H1 (cell line): ENCODE measurements around the gene MYOM1. TPM values are rescaled to one million over a fixed set of nuclear protein-coding genes. Genes with fewer than 3 reads are reported as not detected.

Experiments used
- CTCF ChIA-PET: fragments of 300-600 bp; sonication (Branson Sonifier 250); formaldehyde crosslinking; loops from one replicate; lab custom pipeline; 2021; ENCODE audit not compliant: partially characterized antibody; lab: Charles Lee
- POLR2A ChIA-PET: fragments of 300-600 bp; sonication (Branson Sonifier 250); formaldehyde crosslinking; loops from one replicate; lab custom pipeline; 2021; ENCODE audit warnings: inconsistent platforms; ENCODE audit not compliant: partially characterized antibody; lab: Charles Lee
- DNase-seq, 2 experiments: peaks; one replicate each; pipeline versions ENCODE4 v3.0.0 to v3.0.0-alpha.2; 2010 to 2022; ENCODE audit warnings: low spot score in 2 of 2, low read depth in 1 of 2, mixed read lengths in 1 of 2
- FAIRE-seq: peaks from 2 replicates; lab custom pipeline; 2011; peaks lifted over from hg19 to GRCh38; lab: Jason Lieb, UNC
- H2AFZ ChIP-seq: 2 replicates; pipeline ENCODE4 v1.8.1; 2012; ENCODE audit warnings: low read length, inconsistent platforms
- H2AK5ac ChIP-seq: 2 replicates; pipeline ENCODE4 v1.6.1; 2013; ENCODE audit warnings: low read depth, low read length
- H2BK120ac ChIP-seq: replicated peaks from 2 replicates; pipeline ENCODE3; 2013; ENCODE audit warnings: low read depth, low read length, inconsistent platforms
- H2BK12ac ChIP-seq: 2 replicates; pipeline ENCODE4 v1.6.1; 2013; ENCODE audit warnings: low read depth, low read length
- H2BK15ac ChIP-seq: 2 replicates; pipeline ENCODE4 v1.6.1; 2013; ENCODE audit warnings: low read length
- H2BK20ac ChIP-seq: 2 replicates; pipeline ENCODE4 v1.6.1; 2013; ENCODE audit warnings: low read length
- H2BK5ac ChIP-seq: 2 replicates; pipeline ENCODE4 v1.6.1; 2013; ENCODE audit warnings: low read depth, low read length
- H3K14ac ChIP-seq: 2 replicates; pipeline ENCODE4 v1.6.1; 2013; ENCODE audit warnings: inconsistent platforms; ENCODE audit not compliant: insufficient read length
- H3K18ac ChIP-seq: 2 replicates; pipeline ENCODE4 v1.6.1; 2013; ENCODE audit warnings: low read length; ENCODE audit errors: extremely low read depth
- H3K23ac ChIP-seq: 2 replicates; pipeline ENCODE4 v1.6.1; 2013; ENCODE audit warnings: inconsistent platforms; ENCODE audit not compliant: insufficient read length
- H3K23me2 ChIP-seq: 2 replicates; pipeline ENCODE4 v1.6.1; 2013; ENCODE audit warnings: low read depth, low read length
- H3K27ac ChIP-seq: 2 replicates; pipeline ENCODE4 v1.6.1; 2011; ENCODE audit warnings: low read depth, low read length, inconsistent platforms
- H3K27me3 ChIP-seq, 4 experiments: replicated peaks in 1 of 4; 1 replicate in 1 of 4; 2 replicates in 3 of 4; pipeline versions ENCODE4 v1.6.1 to v1.8.1; 2011 to 2013; ENCODE audit warnings: low read length in 3 of 4, mild to moderate bottlenecking in 3 of 4, inconsistent platforms in 2 of 4, mixed read lengths in 2 of 4, moderate library complexity in 1 of 4; ENCODE audit not compliant: control insufficient read depth in 3 of 4, insufficient read depth in 3 of 4; ENCODE audit errors: extremely low read depth in 1 of 4
- H3K36me3 ChIP-seq, 4 experiments: 2 replicates each; pipeline versions ENCODE4 v1.6.1 to v1.8.1; 2011 to 2013; ENCODE audit warnings: mild to moderate bottlenecking in 4 of 4, low read length in 3 of 4, moderate library complexity in 2 of 4, control low read depth in 1 of 4, inconsistent platforms in 1 of 4; ENCODE audit not compliant: insufficient read depth in 4 of 4, control insufficient read depth in 2 of 4
- H3K4ac ChIP-seq: replicated peaks from 2 replicates; pipeline ENCODE3; 2013; ENCODE audit warnings: low read length, low read depth, mixed read lengths, inconsistent platforms; ENCODE audit not compliant: insufficient read length
- H3K4me1 ChIP-seq, 4 experiments: replicated peaks in 1 of 4; 1 replicate in 1 of 4; 2 replicates in 3 of 4; pipeline versions ENCODE4 v1.6.1 to v1.8.1; 2011 to 2013; ENCODE audit warnings: low read length in 3 of 4, inconsistent platforms in 2 of 4, mixed read lengths in 1 of 4; ENCODE audit not compliant: insufficient read depth in 4 of 4, control insufficient read depth in 3 of 4
- H3K4me2 ChIP-seq, 2 experiments: 2 replicates each; pipeline versions ENCODE4 v1.6.1 to v1.8.1; 2011 to 2013; ENCODE audit warnings: low read depth in 2 of 2, low read length in 2 of 2, control low read depth in 1 of 2, inconsistent platforms in 1 of 2, mild to moderate bottlenecking in 1 of 2; ENCODE audit not compliant: insufficient read depth in 1 of 2
- H3K4me3 ChIP-seq, 4 experiments: fragments of 200-600, 300-600 bp in 1 of 4; sonication (generic), shearing (Covaris generic), sonication (Bioruptor Twin) in 1 of 4; 2 replicates each; pipeline versions ENCODE4 v1.5.1 to v1.8.1; 2011 to 2016; ENCODE audit warnings: low read length in 4 of 4, low read depth in 3 of 4, control low read depth in 2 of 4, inconsistent platforms in 2 of 4, mild to moderate bottlenecking in 2 of 4, mixed read lengths in 1 of 4, moderate library complexity in 1 of 4; ENCODE audit not compliant: insufficient read depth in 2 of 4; ENCODE audit errors: extremely low read depth in 1 of 4
- H3K56ac ChIP-seq: replicated peaks from 2 replicates; pipeline ENCODE3; 2013; ENCODE audit warnings: low read depth, mild to moderate bottlenecking, mixed read lengths, low read length, inconsistent platforms; ENCODE audit not compliant: insufficient read length
- H3K79me1 ChIP-seq: 2 replicates; pipeline ENCODE4 v1.6.1; 2013; ENCODE audit warnings: low read depth, low read length, control low read depth
- H3K79me2 ChIP-seq, 2 experiments: 2 replicates each; pipeline versions ENCODE4 v1.6.1 to v1.8.1; 2012 to 2013; ENCODE audit warnings: low read length in 2 of 2, mild to moderate bottlenecking in 2 of 2, inconsistent platforms in 1 of 2; ENCODE audit not compliant: insufficient read depth in 2 of 2, control insufficient read depth in 1 of 2
- H3K9ac ChIP-seq, 4 experiments: replicated peaks in 1 of 4; 1 replicate in 1 of 4; 2 replicates in 3 of 4; pipeline versions ENCODE4 v1.6.1 to v1.8.1; 2011 to 2013; ENCODE audit warnings: low read depth in 3 of 4, low read length in 3 of 4, control low read depth in 2 of 4, mild to moderate bottlenecking in 2 of 4, moderate library complexity in 2 of 4, inconsistent platforms in 1 of 4; ENCODE audit errors: extremely low read depth in 1 of 4
- H3K9me3 ChIP-seq, 2 experiments: 2 replicates each; pipeline versions ENCODE4 v1.6.1 to v1.8.1; 2012 to 2013; ENCODE audit warnings: mild to moderate bottlenecking in 2 of 2, moderate library complexity in 2 of 2, control low read depth in 1 of 2, inconsistent platforms in 1 of 2, low read depth in 1 of 2, low read length in 1 of 2, mixed read lengths in 1 of 2; ENCODE audit not compliant: insufficient read depth in 2 of 2
- H4K20me1 ChIP-seq, 2 experiments: replicated peaks in 1 of 2; 2 replicates each; pipeline versions ENCODE3 to v1.8.1; 2011 to 2013; ENCODE audit warnings: inconsistent platforms in 2 of 2, low read length in 2 of 2, mild to moderate bottlenecking in 1 of 2; ENCODE audit not compliant: insufficient read depth in 2 of 2, control insufficient read depth in 1 of 2
- H4K5ac ChIP-seq: 2 replicates; pipeline ENCODE4 v1.6.1; 2013; ENCODE audit warnings: low read length, low read depth, mixed read lengths, inconsistent platforms; ENCODE audit not compliant: insufficient read length
- H4K8ac ChIP-seq: 2 replicates; pipeline ENCODE4 v1.8.0; 2013; ENCODE audit warnings: mild to moderate bottlenecking, moderate library complexity, low read length, inconsistent platforms; ENCODE audit not compliant: insufficient read depth; ENCODE audit errors: extremely low read depth
- H4K91ac ChIP-seq: replicated peaks from 2 replicates; pipeline ENCODE3; 2013; ENCODE audit warnings: low read length, mixed read lengths, inconsistent platforms; ENCODE audit not compliant: insufficient read length
- CREB1 ChIP-seq: IDR thresholded peaks from 2 replicates; pipeline ENCODE4 v1.6.1; 2012; ENCODE audit warnings: inconsistent platforms
- CTBP2 ChIP-seq: IDR thresholded peaks from 2 replicates; pipeline ENCODE4 v1.7.0; 2011; ENCODE audit warnings: borderline replicate concordance, mild to moderate bottlenecking, moderate library complexity, mixed read lengths, low read length; ENCODE audit not compliant: insufficient read depth, insufficient read length
- GTF2F1 ChIP-seq: IDR thresholded peaks from 2 replicates; pipeline ENCODE4 v1.6.1; 2012; ENCODE audit warnings: low read depth, low read length, improper control_type of control experiment, borderline replicate concordance
- KDM5A ChIP-seq: fragments of 200-600 bp; IDR thresholded peaks from 2 replicates; pipeline ENCODE4 v1.7.1; 2012; ENCODE audit warnings: mild to moderate bottlenecking, low read length, inconsistent platforms, mixed read lengths
- NRF1 ChIP-seq: IDR thresholded peaks from 2 replicates; pipeline ENCODE4 v1.6.1; 2011; ENCODE audit warnings: mild to moderate bottlenecking, low read depth, low read length, improper control_type of control experiment
- TBP ChIP-seq: IDR thresholded peaks from 2 replicates; pipeline ENCODE4 v1.6.1; 2011; ENCODE audit warnings: low read depth, low read length, improper control_type of control experiment
- WGBS, 2 experiments: shearing (Covaris generic) in 1 of 2; methylation state at CpG; one replicate each; pipeline versions ENCODE4 v1.1.6 to v1.1.7; 2013 to 2015; ENCODE audit warnings: low lambda C conversion rate in 2 of 2, mixed read lengths in 2 of 2, inconsistent platforms in 1 of 2, low coverage in 1 of 2, missing lambda C conversion rate in 1 of 2; ENCODE audit not compliant: insufficient replicate concordance in 2 of 2, insufficient coverage in 1 of 2, insufficient read length in 1 of 2; ENCODE audit errors: extremely low coverage in 1 of 2, missing lambda C conversion rate in 1 of 2; 5-methylcytosine and 5-hydroxymethylcytosine counted together
- polyA plus RNA-seq, 7 experiments: library from polyadenylated mRNA; depleted of rRNA in 3 of 7; stranded (reverse) in 5 of 7; unstranded in 2 of 7; fragments of >200 nt in 5 of 7; fragments of 200-250 nt in 2 of 7; gene quantifications; 1 replicate in 5 of 7; 2 replicates in 1 of 7; 4 replicates in 1 of 7; pipeline versions ENCODE4 v1.2.1 to v1.2.3, GENCODE V29; 2011 to 2013; ENCODE audit warnings: missing spikeins in 2 of 7, mixed read lengths in 2 of 7
- total RNA-seq: library from RNA; stranded (reverse); fragmentation: NEBNext Ultra II Directional; extraction: Animal tissue kit (Norgen Biotek cat#: 25700); gene quantifications from 2 replicates; pipeline ENCODE4 v1.2.1, GENCODE V29; 2021
- TF ChIP-seq, protein P1 (sequence below): IDR thresholded peaks from 2 replicates; pipeline ENCODE4 v1.6.1; 2012; ENCODE audit warnings: low read length, inconsistent platforms

MYOM1 gene
- total and polyA plus RNA-seq, 2 of the 8 experiments (the other 6 are each of a cell fraction or from before 2014, with no cell fraction given) = 0.06 to 0.32 TPM

GRCh38 chr18:3122851-3123250 lies 96.9 kb downstream of the MYOM1 start:
- Histone ChIP-seq H3K4ac (no peak overlapping the region), H3K18ac (no peak overlapping the region), H3K27ac (no peak overlapping the region), H2BK12ac (no peak overlapping the region), H4K8ac (no peak overlapping the region), H4K5ac (no peak overlapping the region), H3K9ac (no peak overlapping the region), H2BK5ac (no peak overlapping the region), H3K9me3 (no peaks in the 10 kb centered on the region), H3K4me1 (peaks cover 0 to 5% (median 2%) of the 10 kb centered on the region in 4 experiments; a peak in 3 of 7 replicates), H3K4me2 (no peak overlapping the region), H3K14ac (no peak overlapping the region), H3K23ac (no peak overlapping the region), H3K56ac (no peak overlapping the region), H2AFZ (no peak overlapping the region), H2BK20ac (no peak overlapping the region), H2BK15ac (no peak overlapping the region), H3K27me3 (no peaks in the 10 kb centered on the region), H4K20me1 (no peaks in the 10 kb centered on the region), H3K36me3 (no peaks in the 10 kb centered on the region), H2BK120ac (no peak overlapping the region), H4K91ac (no peak overlapping the region), H2AK5ac (no peak overlapping the region), H3K4me3 (no peak overlapping the region), H3K23me2 (no peaks in the 10 kb centered on the region), H3K79me1 (no peaks in the 10 kb centered on the region), H3K79me2 (no peaks in the 10 kb centered on the region)
- FAIRE-seq (no peak), DNase-seq (no peak)
- ChIA-PET POLR2A (no interaction called here), CTCF (no interaction called here)
- no peak for TF ChIP-seq GTF2F1
- no peak for TF ChIP-seq CTBP2
- TF ChIP-seq NRF1 = no peak
- TF ChIP-seq, protein P1, sequence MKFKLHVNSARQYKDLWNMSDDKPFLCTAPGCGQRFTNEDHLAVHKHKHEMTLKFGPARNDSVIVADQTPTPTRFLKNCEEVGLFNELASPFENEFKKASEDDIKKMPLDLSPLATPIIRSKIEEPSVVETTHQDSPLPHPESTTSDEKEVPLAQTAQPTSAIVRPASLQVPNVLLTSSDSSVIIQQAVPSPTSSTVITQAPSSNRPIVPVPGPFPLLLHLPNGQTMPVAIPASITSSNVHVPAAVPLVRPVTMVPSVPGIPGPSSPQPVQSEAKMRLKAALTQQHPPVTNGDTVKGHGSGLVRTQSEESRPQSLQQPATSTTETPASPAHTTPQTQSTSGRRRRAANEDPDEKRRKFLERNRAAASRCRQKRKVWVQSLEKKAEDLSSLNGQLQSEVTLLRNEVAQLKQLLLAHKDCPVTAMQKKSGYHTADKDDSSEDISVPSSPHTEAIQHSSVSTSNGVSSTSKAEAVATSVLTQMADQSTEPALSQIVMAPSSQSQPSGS = no peak
- no peak for TF ChIP-seq TBP
- no peak for TF ChIP-seq KDM5A
- TF ChIP-seq CREB1 = no peak
- WGBS, 2 experiments = 95% methylated on average over 5 of the region's 5 CpGs; no CpG with 5 or more reads in 1 of the 2 experiments
